OCI-LY3 (cell line): ENCODE data around the gene TMEM119.
"Not testable (repeated sequence)": the region's sequence is repeated elsewhere in the genome, so short reads cannot be mapped to it uniquely, and the experiment has no call there.

Experiments used
- H2AFZ ChIP-seq: fragments of 200-600, 300-600 bp; shearing (Covaris generic); 2 replicates; pipeline ENCODE4 v1.6.0; 2014; ENCODE audit warnings: antibody characterized with exemption, low read depth, low read length
- H3K27ac ChIP-seq: fragments of 200-600, 300-600 bp; sonication (generic); 2 replicates; pipeline ENCODE4 v1.5.1; 2014; ENCODE audit warnings: mild to moderate bottlenecking, low read length, moderate library complexity, mixed read lengths
- H3K27me3 ChIP-seq: fragments of 200-600, 300-600 bp; sonication (generic); 2 replicates; pipeline ENCODE4 v1.6.1; 2014; ENCODE audit warnings: low read depth, low read length, mixed read lengths
- H3K36me3 ChIP-seq: fragments of 200-600, 300-600 bp; sonication (generic); replicated peaks from 2 replicates; pipeline ENCODE3; 2014; ENCODE audit warnings: low read depth, low read length, mixed read lengths
- H3K4me1 ChIP-seq: fragments of 300-600, 200-600 bp; sonication (generic); 2 replicates; pipeline ENCODE4 v1.6.1; 2014; ENCODE audit warnings: low read length, mixed read lengths
- H3K4me2 ChIP-seq: fragments of 200-600, 300-600 bp; sonication (generic); 2 replicates; pipeline ENCODE4 v1.6.1; 2014; ENCODE audit warnings: low read length, mixed read lengths
- H3K4me3 ChIP-seq: fragments of 300-600, 200-600 bp; sonication (generic); 2 replicates; pipeline ENCODE4 v1.5.1; 2014; ENCODE audit warnings: antibody characterized with exemption, mild to moderate bottlenecking, low read length, moderate library complexity
- H3K79me2 ChIP-seq: fragments of 300-600, 200-600 bp; shearing (Covaris generic); 2 replicates; pipeline ENCODE4 v1.6.1; 2014; ENCODE audit warnings: mild to moderate bottlenecking, low read length, mixed read lengths
- H3K9ac ChIP-seq: fragments of 300-600, 200-600 bp; shearing (Covaris generic); 2 replicates; pipeline ENCODE4 v1.6.0; 2014; ENCODE audit warnings: mild to moderate bottlenecking, low read length, moderate library complexity
- H3K9me3 ChIP-seq: fragments of 200-600, 300-600 bp; shearing (Covaris generic); 2 replicates; pipeline ENCODE4 v1.6.1; 2014; ENCODE audit warnings: low read length, mixed read lengths; ENCODE audit not compliant: insufficient read depth
- H4K20me1 ChIP-seq: fragments of 200-600, 300-600 bp; sonication (generic); 2 replicates; pipeline ENCODE4 v1.6.1; 2016; ENCODE audit warnings: low read length, mixed read lengths; ENCODE audit not compliant: insufficient read depth
- EZH2phosphoT487 ChIP-seq: fragments of 200-600 bp; shearing (Covaris generic); IDR thresholded peaks from 2 replicates; pipeline ENCODE4 v1.6.1; 2018; ENCODE audit warnings: antibody characterized with exemption, mixed run types, low read depth
- TF ChIP-seq, protein P1 (sequence below): fragments of 200-600, 300-600 bp; sonication (generic); IDR thresholded peaks from 2 replicates; pipeline ENCODE4 v1.5.1; 2014; ENCODE audit warnings: antibody characterized with exemption, low read length, low read depth

The TMEM119 gene

DNA sequence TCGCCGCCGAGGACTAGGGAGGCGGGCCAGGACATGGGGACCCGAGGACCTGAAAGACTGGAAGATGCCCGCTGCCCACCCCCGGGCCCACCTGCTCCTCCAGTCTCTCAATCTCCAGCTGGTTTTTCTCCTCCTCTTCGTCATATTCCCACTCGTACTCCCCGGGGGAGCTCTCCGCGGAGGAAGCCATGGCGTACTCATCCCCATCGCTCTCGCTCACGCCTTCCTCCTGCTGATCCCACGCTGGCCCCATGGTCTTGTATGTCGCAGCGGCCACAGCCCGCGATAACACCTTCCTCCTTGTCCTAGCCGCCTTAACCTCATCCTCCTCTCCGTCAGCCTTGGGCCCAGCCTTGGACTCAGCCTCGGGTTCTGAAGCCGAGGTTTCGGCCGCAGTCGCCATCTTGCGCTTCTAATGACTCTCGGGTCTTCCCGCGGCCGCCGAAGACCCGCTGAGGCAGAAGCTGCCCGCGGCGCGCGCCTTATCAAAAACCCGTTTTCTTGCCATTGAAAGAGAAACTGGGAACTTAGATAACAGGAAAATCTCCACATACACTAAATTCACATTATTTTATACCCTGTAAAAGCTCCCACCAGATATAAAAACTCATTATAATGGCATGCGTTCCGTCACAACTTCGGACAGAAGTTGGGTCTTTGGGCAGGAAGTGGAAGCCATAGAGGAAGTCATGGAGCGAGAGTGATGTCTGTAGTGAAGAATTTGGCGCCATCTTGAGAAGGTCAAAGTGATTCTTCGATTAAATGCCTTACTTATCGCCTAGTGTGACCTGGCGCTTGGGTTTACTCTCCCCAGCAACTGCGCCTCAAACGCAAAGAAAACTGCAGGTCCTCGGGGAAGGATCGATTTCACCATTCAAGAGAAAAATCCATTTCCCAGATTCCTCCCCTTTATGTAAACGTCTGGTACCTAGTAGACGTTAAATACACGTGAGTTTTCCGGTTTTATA lies 36.8 kb downstream of the TMEM119 start, which contains the start of gene SART3:
Gene SART3, minus strand, starts transcription at position 422 of the 968 bp plus-strand sequence. Its CDS starts 19 bp downstream, at position 403.
- peak within 1 kb of the TSS; percentile 73 for H2AFZ ChIP-seq
- H3K9me3 ChIP-seq = no peaks in the 10 kb centered on the region
- H3K27ac ChIP-seq = peak within 1 kb of the TSS; percentile 89
- peak within 1 kb of the TSS; percentile 91 for H3K4me3 ChIP-seq
- H4K20me1 ChIP-seq = peaks cover 37% of the 10 kb centered on the region
- TF ChIP-seq EZH2phosphoT487 = no peak
- TF ChIP-seq, protein P1, sequence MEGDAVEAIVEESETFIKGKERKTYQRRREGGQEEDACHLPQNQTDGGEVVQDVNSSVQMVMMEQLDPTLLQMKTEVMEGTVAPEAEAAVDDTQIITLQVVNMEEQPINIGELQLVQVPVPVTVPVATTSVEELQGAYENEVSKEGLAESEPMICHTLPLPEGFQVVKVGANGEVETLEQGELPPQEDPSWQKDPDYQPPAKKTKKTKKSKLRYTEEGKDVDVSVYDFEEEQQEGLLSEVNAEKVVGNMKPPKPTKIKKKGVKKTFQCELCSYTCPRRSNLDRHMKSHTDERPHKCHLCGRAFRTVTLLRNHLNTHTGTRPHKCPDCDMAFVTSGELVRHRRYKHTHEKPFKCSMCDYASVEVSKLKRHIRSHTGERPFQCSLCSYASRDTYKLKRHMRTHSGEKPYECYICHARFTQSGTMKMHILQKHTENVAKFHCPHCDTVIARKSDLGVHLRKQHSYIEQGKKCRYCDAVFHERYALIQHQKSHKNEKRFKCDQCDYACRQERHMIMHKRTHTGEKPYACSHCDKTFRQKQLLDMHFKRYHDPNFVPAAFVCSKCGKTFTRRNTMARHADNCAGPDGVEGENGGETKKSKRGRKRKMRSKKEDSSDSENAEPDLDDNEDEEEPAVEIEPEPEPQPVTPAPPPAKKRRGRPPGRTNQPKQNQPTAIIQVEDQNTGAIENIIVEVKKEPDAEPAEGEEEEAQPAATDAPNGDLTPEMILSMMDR = no peak
- H3K36me3 ChIP-seq = peaks cover 31% of the 10 kb centered on the region
- H3K79me2 ChIP-seq = peaks cover 81% of the 10 kb centered on the region
- peak within 1 kb of the TSS; percentile 92 for H3K9ac ChIP-seq
- H3K4me1 ChIP-seq = peaks cover 36% of the 10 kb centered on the region
- H3K4me2 ChIP-seq = peak within 1 kb of the TSS; percentile 80
- H3K27me3 ChIP-seq = no peaks in the 10 kb centered on the region

DNA sequence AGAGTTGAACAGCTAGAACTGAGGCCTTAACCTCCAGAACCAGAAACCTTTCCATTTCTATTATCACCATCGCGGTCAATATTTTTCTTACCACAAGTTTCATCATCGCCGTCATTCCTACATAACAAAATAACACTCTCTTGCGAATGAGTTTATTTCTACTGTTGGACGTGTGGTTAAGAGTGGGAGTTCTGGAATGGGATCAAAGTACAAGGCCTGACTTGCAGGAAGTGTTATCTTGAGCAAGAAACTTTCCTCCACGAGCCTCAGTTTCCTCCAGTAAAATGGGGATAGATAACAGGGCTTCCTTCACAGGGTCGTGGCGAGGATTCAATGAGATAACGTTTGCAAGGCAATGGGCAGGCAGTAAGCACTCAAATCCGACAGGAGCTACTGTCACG lies 37.6 kb downstream of the TMEM119 start:
- Histone ChIP-seq H3K4me3 (peak overlapping the region; percentile 91), H3K4me2 (peak overlapping the region; percentile 80), H2AFZ (no peak overlapping the region), H3K79me2 (peaks cover 88% of the 10 kb centered on the region), H3K9ac (peak overlapping the region; percentile 92), H3K4me1 (peaks cover 29% of the 10 kb centered on the region), H3K27ac (peak overlapping the region; percentile 89), H3K9me3 (no peaks in the 10 kb centered on the region), H3K36me3 (peaks cover 25% of the 10 kb centered on the region), H3K27me3 (no peaks in the 10 kb centered on the region), H4K20me1 (peaks cover 44% of the 10 kb centered on the region)
- TF ChIP-seq, protein P1 = no peak
- no peak for TF ChIP-seq EZH2phosphoT487

DNA sequence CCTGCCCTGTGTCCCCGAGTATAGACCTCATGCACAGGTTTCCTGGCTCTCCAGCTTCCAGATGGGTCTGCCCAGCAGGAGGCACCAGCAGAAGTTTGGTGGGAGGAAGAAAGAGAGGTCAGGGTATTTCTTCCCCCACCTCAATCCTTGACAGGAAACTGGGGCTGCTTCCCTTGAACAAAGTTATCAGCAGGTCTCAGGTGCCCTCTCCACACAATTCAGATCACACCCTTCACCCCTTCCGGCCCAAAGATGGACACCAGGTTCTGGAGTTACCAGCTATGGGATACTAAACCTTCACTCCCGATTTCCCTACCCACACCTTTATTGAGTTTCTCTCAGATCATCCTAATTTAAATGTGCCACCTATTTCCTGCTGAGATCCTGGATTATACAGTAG lies 38.1 kb downstream of the TMEM119 start:
- TF ChIP-seq, protein P1 = no peak
- TF ChIP-seq EZH2phosphoT487 = no peak
- H3K4me2 ChIP-seq = peak overlapping the region; percentile 80
- peak overlapping the region; percentile 89 for H3K27ac ChIP-seq
- H3K27me3 ChIP-seq = no peaks in the 10 kb centered on the region
- peaks cover 49% of the 10 kb centered on the region for H4K20me1 ChIP-seq
- H3K4me3 ChIP-seq = peak overlapping the region; percentile 91
- H3K79me2 ChIP-seq = peaks cover 90% of the 10 kb centered on the region
- H3K36me3 ChIP-seq = peaks cover 21% of the 10 kb centered on the region
- H2AFZ ChIP-seq = no peak overlapping the region
- H3K9me3 ChIP-seq = no peaks in the 10 kb centered on the region
- peak overlapping the region; percentile 92 for H3K9ac ChIP-seq
- peaks cover 23% of the 10 kb centered on the region for H3K4me1 ChIP-seq

DNA sequence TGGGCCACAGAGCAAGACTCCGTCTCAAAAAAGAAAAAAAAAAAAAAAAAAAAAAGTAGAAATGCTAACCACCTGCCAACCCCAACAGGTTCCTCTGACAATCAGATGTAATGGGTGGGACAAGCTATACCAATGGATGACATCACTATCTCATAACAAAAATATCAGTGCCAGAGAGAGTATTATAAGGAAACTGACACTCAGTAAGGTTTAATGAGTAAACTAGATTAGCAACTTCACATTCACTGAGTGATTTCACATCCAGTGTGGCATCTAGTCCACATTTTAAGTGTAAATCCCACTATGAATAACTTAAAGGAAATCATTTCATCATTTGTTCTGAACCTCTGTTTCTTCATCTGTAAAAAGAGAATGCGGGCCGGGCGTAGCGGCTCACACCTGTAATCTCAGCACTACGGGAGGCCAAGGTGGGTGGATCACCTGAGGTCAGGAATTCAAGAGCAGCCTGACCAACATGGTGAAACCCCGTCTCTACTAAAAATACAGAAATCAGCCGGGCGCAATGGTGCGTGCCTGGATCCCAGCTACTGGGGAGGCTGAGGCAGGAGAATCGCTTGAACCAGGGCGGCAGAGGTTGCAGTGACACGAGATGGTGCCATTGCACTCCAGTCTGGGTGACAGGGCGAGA lies 38.8 kb downstream of the TMEM119 start:
- Histone ChIP-seq H3K79me2 (peaks cover 89% of the 10 kb centered on the region), H3K4me3 (no peak overlapping the region), H3K9me3 (no peaks in the 10 kb centered on the region), H3K27me3 (no peaks in the 10 kb centered on the region), H3K4me1 (peaks cover 17% of the 10 kb centered on the region), H2AFZ (no peak overlapping the region), H4K20me1 (peaks cover 52% of the 10 kb centered on the region), H3K4me2 (peak overlapping the region; percentile 80), H3K9ac (no peak overlapping the region), H3K36me3 (peaks cover 14% of the 10 kb centered on the region), H3K27ac (no peak overlapping the region)
- TF ChIP-seq, protein P1 = no peak

DNA sequence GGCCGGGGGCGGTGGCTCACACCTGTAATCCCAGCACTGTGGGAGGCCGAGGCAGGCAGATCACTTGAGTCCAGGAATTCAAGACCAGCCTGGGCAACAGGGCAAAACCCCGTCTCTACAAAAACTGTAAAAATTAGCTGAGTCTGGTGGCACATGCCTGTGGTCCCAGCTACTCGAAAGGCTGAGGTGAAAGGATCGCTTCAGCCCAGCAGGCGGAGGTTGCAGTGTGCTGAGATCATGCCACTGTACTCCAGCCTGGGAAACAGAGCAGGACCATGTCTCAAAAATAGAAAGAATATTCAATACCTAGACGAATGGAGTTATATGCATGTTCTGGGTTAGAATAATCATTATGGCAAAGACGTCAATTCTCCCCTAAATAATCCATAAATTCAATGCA lies 42.5 kb downstream of the TMEM119 start:
- H3K4me3 ChIP-seq, H2AFZ ChIP-seq, H3K4me2 ChIP-seq, H3K9me3 ChIP-seq, H3K27me3 ChIP-seq, H3K9ac ChIP-seq, H3K27ac ChIP-seq: not testable (repeated sequence)
- Histone ChIP-seq H3K79me2 (peaks cover 99% of the 10 kb centered on the region), H3K4me1 (peaks cover 21% of the 10 kb centered on the region), H3K36me3 (peaks cover 19% of the 10 kb centered on the region), H4K20me1 (peaks cover 88% of the 10 kb centered on the region)
